GM21619 (cell line): Measurements from ENCODE around the gene HEG1.

Experiments
- ATAC-seq: cut with Tn5 transposase; IDR thresholded peaks from one replicate; pipeline ENCODE4 v1.9.1; 2021; ENCODE audit not compliant: unreplicated experiment

HEG1 gene

DNA sequence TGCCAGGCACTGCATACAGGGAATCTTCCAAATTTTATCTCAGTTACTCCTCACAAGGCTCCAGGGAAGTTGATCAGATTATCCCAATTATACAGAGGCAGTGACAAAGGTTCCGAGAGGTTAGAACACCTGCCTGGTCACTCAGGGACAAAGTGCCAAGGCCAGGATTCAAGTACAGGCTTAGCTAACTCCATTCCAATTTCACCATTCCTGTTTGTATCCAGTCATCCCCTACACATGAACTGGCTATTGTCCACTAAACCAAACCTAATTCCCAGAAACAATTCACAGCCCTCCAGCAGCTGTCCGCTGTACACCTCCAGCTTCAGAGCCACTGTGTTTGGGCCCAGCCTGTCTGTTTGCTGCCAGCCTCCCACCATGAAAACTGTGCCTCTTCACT, 137.3 kb downstream of the HEG1 start:
- no peak for ATAC-seq

DNA sequence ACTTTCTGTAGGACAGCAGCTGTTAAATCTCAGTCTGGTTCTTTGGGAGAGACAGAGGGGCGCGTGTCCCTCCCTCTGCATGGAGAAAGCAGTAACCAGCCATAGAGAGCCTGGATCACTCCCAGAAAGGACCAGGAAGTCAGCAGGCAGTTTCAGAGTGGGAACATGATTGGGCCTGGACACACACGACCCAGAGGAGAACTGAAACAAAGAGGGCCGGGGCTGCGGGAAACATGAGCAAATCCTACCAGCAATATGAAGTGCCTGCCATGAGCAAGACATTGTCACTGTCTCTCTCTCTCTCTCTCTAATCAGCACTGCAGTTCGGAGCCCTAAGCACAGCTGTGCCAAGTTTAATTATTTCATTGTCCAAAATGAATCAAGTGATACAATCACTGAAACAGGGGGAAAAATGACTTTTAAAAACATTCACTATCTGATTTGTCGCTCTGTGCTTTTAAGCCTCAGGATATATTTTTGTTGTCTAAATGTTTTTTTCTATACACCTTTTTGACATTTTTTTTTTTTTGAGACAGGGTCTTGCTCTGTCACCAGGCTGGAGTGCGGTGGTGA, 138.9 kb downstream of the HEG1 start:
- no peak for ATAC-seq
